T-helper 1 cell treated with Interleukin-12 subunit alpha and Interleukin-12 subunit beta and Interleukin-4 antibody, amounts not matched to agents 30 μg/mL and 1 μg/mL, for 36 hours (primary cell): ENCODE results near the gene SFTPA1.
"Not testable (repeated sequence)": the region's sequence is repeated elsewhere in the genome, so short reads cannot be mapped to it uniquely, and the experiment has no call there.

Experiments
- H3K27ac Mint-ChIP-seq: one replicate; pipeline ENCODE4 v1.8.0; 2021; ENCODE audit warnings: mild to moderate bottlenecking, mixed read lengths
- H3K27me3 Mint-ChIP-seq: one replicate; pipeline ENCODE4 v1.8.0; 2021; ENCODE audit warnings: low read depth, mixed read lengths
- H3K36me3 Mint-ChIP-seq: one replicate; pipeline ENCODE4 v1.8.0; 2021; ENCODE audit warnings: low read depth, mixed read lengths
- H3K4me1 Mint-ChIP-seq: one replicate; pipeline ENCODE4 v1.8.0; 2021; ENCODE audit warnings: low read depth, mixed read lengths
- H3K4me3 Mint-ChIP-seq: one replicate; pipeline ENCODE4 v1.8.0; 2021; ENCODE audit warnings: mild to moderate bottlenecking, moderate library complexity, mixed read lengths
- H3K9me3 Mint-ChIP-seq: one replicate; pipeline ENCODE4 v1.8.0; 2021; ENCODE audit warnings: mixed read lengths

SFTPA1 gene

GRCh38 chr10:79610601-79611191 lies at the start of gene SFTPA1:
TSS of gene SFTPA1 (plus strand) at chr10:79610939. CDS start at chr10:79611826, 887 bp downstream.
- Mint-ChIP-seq H3K9me3 (no peaks in the 10 kb centered on the region), H3K27me3 (peaks cover 13% of the 10 kb centered on the region), H3K27ac (no peak within 1 kb of the TSS)

GRCh38 chr10:79561257-79561656 lies 49.5 kb upstream of the SFTPA1 start:
- no peak overlapping the region for H3K4me3 Mint-ChIP-seq
- no peaks in the 10 kb centered on the region for H3K9me3 Mint-ChIP-seq
- peaks cover 16% of the 10 kb centered on the region for H3K27me3 Mint-ChIP-seq
- no peak overlapping the region for H3K27ac Mint-ChIP-seq
- no peaks in the 10 kb centered on the region for H3K36me3 Mint-ChIP-seq
- H3K4me1 Mint-ChIP-seq, result peaks cover 6% of the 10 kb centered on the region

More at GRCh38 chr10:79610601-79611191, at the start of gene SFTPA1:
- Mint-ChIP-seq H3K4me1 (peaks cover 8% of the 10 kb centered on the region), H3K4me3 (no peak within 1 kb of the TSS), H3K36me3 (no peaks in the 10 kb centered on the region)

- Mint-ChIP-seq H3K36me3 (no peaks in the 10 kb centered on the region), H3K27me3 (peaks cover 24% of the 10 kb centered on the region), H3K4me1 (peaks cover 6% of the 10 kb centered on the region), H3K4me3 (no peak overlapping the region), H3K9me3 (no peaks in the 10 kb centered on the region), H3K27ac (no peak overlapping the region)
These were observed 48.5 kb upstream of the SFTPA1 start for GRCh38 chr10:79562135-79562756.

- Mint-ChIP-seq H3K4me1 (peaks cover 6% of the 10 kb centered on the region), H3K4me3 (no peak overlapping the region), H3K27me3 (peaks cover 36% of the 10 kb centered on the region), H3K36me3 (no peaks in the 10 kb centered on the region), H3K27ac (no peak overlapping the region), H3K9me3 (no peaks in the 10 kb centered on the region)
These were observed 47.3 kb upstream of the SFTPA1 start for GRCh38 chr10:79563426-79563825.

GRCh38 chr10:79570624-79571023 lies 40.1 kb upstream of the SFTPA1 start:
- H3K4me3 Mint-ChIP-seq, H3K36me3 Mint-ChIP-seq, H3K27ac Mint-ChIP-seq, H3K4me1 Mint-ChIP-seq: not testable (repeated sequence)
- peaks cover 19% of the 10 kb centered on the region for H3K9me3 Mint-ChIP-seq
- peaks cover 76% of the 10 kb centered on the region for H3K27me3 Mint-ChIP-seq

- Mint-ChIP-seq H3K4me3 (no peak overlapping the region), H3K4me1 (peaks cover 11% of the 10 kb centered on the region), H3K9me3 (peaks cover 11% of the 10 kb centered on the region), H3K27ac (no peak overlapping the region), H3K36me3 (peaks cover 5% of the 10 kb centered on the region), H3K27me3 (peaks cover 46% of the 10 kb centered on the region)
These were observed 31.4 kb upstream of the SFTPA1 start for GRCh38 chr10:79579361-79579760.

- Mint-ChIP-seq H3K4me3 (no peak overlapping the region), H3K27me3 (peaks cover 32% of the 10 kb centered on the region), H3K9me3 (peaks cover 5% of the 10 kb centered on the region), H3K36me3 (peaks cover 3% of the 10 kb centered on the region), H3K27ac (no peak overlapping the region), H3K4me1 (peaks cover 11% of the 10 kb centered on the region)
These were observed 29.7 kb upstream of the SFTPA1 start for GRCh38 chr10:79581044-79581443.

- Mint-ChIP-seq H3K36me3 (peaks cover 3% of the 10 kb centered on the region), H3K4me1 (peaks cover 11% of the 10 kb centered on the region), H3K9me3 (peaks cover 5% of the 10 kb centered on the region), H3K27me3 (peaks cover 39% of the 10 kb centered on the region), H3K4me3 (no peak overlapping the region), H3K27ac (no peak overlapping the region)
These were observed 28.6 kb upstream of the SFTPA1 start for GRCh38 chr10:79582096-79582495.

GRCh38 chr10:79582954-79583353 lies 27.8 kb upstream of the SFTPA1 start:
- H3K9me3 Mint-ChIP-seq, H3K36me3 Mint-ChIP-seq, H3K27ac Mint-ChIP-seq, H3K4me3 Mint-ChIP-seq: not testable (repeated sequence)
- peaks cover 11% of the 10 kb centered on the region for H3K4me1 Mint-ChIP-seq
- peaks cover 38% of the 10 kb centered on the region for H3K27me3 Mint-ChIP-seq

- H3K4me1 Mint-ChIP-seq, result peaks cover 11% of the 10 kb centered on the region
- H3K9me3 Mint-ChIP-seq, result peaks cover 5% of the 10 kb centered on the region
- H3K36me3 Mint-ChIP-seq, result peaks cover 3% of the 10 kb centered on the region
- H3K27ac Mint-ChIP-seq, result no peak overlapping the region
- peaks cover 39% of the 10 kb centered on the region for H3K27me3 Mint-ChIP-seq
- no peak overlapping the region for H3K4me3 Mint-ChIP-seq
These were observed 27.2 kb upstream of the SFTPA1 start for GRCh38 chr10:79583488-79584024.

- H3K4me3 Mint-ChIP-seq, result no peak overlapping the region
- no peaks in the 10 kb centered on the region for H3K36me3 Mint-ChIP-seq
- peaks cover 8% of the 10 kb centered on the region for H3K4me1 Mint-ChIP-seq
- H3K27me3 Mint-ChIP-seq, result peaks cover 46% of the 10 kb centered on the region
- no peaks in the 10 kb centered on the region for H3K9me3 Mint-ChIP-seq
- H3K27ac Mint-ChIP-seq, result no peak overlapping the region
These were observed 24.7 kb upstream of the SFTPA1 start for GRCh38 chr10:79585870-79586527.

- Mint-ChIP-seq H3K27ac (no peak overlapping the region), H3K27me3 (peaks cover 54% of the 10 kb centered on the region), H3K9me3 (no peaks in the 10 kb centered on the region), H3K4me3 (no peak overlapping the region), H3K4me1 (peaks cover 8% of the 10 kb centered on the region), H3K36me3 (no peaks in the 10 kb centered on the region)
These were observed 23.8 kb upstream of the SFTPA1 start for GRCh38 chr10:79586933-79587332.

- Mint-ChIP-seq H3K27ac (no peak overlapping the region), H3K27me3 (peaks cover 55% of the 10 kb centered on the region), H3K36me3 (no peaks in the 10 kb centered on the region), H3K4me1 (no peaks in the 10 kb centered on the region), H3K9me3 (no peaks in the 10 kb centered on the region), H3K4me3 (no peak overlapping the region)
These were observed 21.9 kb upstream of the SFTPA1 start for GRCh38 chr10:79588800-79589199.

GRCh38 chr10:79593377-79593776 lies 17.4 kb upstream of the SFTPA1 start:
- no peak overlapping the region for H3K27ac Mint-ChIP-seq
- H3K9me3 Mint-ChIP-seq, result peaks cover 18% of the 10 kb centered on the region
- no peak overlapping the region for H3K4me3 Mint-ChIP-seq
- H3K27me3 Mint-ChIP-seq, result peaks cover 51% of the 10 kb centered on the region
- H3K4me1 Mint-ChIP-seq, result no peaks in the 10 kb centered on the region
- no peaks in the 10 kb centered on the region for H3K36me3 Mint-ChIP-seq

GRCh38 chr10:79594565-79594964 lies 16.2 kb upstream of the SFTPA1 start:
- not testable (repeated sequence) for H3K27ac Mint-ChIP-seq, H3K4me1 Mint-ChIP-seq, H3K4me3 Mint-ChIP-seq, H3K36me3 Mint-ChIP-seq
- Mint-ChIP-seq H3K27me3 (peaks cover 49% of the 10 kb centered on the region), H3K9me3 (peaks cover 27% of the 10 kb centered on the region)
